LHCN-M2 (cell line): ENCODE results near the gene KCNJ5. TPM values are rescaled to one million over a fixed set of nuclear protein-coding genes. Genes with fewer than 3 reads are reported as not detected.

Experiments
- DNase-seq: peaks from one replicate; pipeline ENCODE4 v3.0.0-alpha.2; 2012; ENCODE audit warnings: low read depth
- total RNA-seq: library from RNA; depleted of rRNA; stranded (reverse); fragments of >200 nt; gene quantifications from 2 replicates; pipeline ENCODE4 v1.2.3, GENCODE V29; 2014

KCNJ5 gene
- total RNA-seq, 1 experiment from 2014 or later, result 0.29 TPM

GRCh38 chr11:128894685-128895084 is 3.5 kb downstream of the KCNJ5 start:
- DNase-seq, result no peak

- DNase-seq, result no peak
Observed at GRCh38 chr11:128895526-128895925, 4.4 kb downstream of the KCNJ5 start.

GRCh38 chr11:128896356-128896755 is 5.2 kb downstream of the KCNJ5 start:
- DNase-seq, result no peak

GRCh38 chr11:128897826-128898225 is 6.7 kb downstream of the KCNJ5 start:
- DNase-seq, result no peak

- no peak for DNase-seq
Observed at GRCh38 chr11:128898580-128899344, 7.6 kb downstream of the KCNJ5 start.

GRCh38 chr11:128900468-128900867 is 9.3 kb downstream of the KCNJ5 start:
- no peak for DNase-seq

- DNase-seq, result no peak
Observed at GRCh38 chr11:128901653-128902514, 10.7 kb downstream of the KCNJ5 start.

- DNase-seq, result peak; percentile 84
Observed at GRCh38 chr11:128902515-128903066, 11.4 kb downstream of the KCNJ5 start.

- peak; percentile 80 for DNase-seq
Observed at GRCh38 chr11:128903248-128904061, 12.3 kb downstream of the KCNJ5 start.

GRCh38 chr11:128904303-128904655 is 13.1 kb downstream of the KCNJ5 start:
- no peak for DNase-seq

GRCh38 chr11:128904656-128905344 is 13.6 kb downstream of the KCNJ5 start:
- DNase-seq, result peak; percentile 43

GRCh38 chr11:128905345-128906184 is 14.4 kb downstream of the KCNJ5 start:
- DNase-seq, result peak; percentile 70

GRCh38 chr11:128906185-128907050 is 15.3 kb downstream of the KCNJ5 start:
- DNase-seq, result no peak

GRCh38 chr11:128907585-128907984 is 16.4 kb downstream of the KCNJ5 start:
- DNase-seq, result no peak

- DNase-seq, result peak; percentile 86
Observed at GRCh38 chr11:128908391-128909246, 17.5 kb downstream of the KCNJ5 start.

- DNase-seq, result no peak
Observed at GRCh38 chr11:128909438-128910125, 18.4 kb downstream of the KCNJ5 start.

GRCh38 chr11:128910576-128910975 is 19.4 kb downstream of the KCNJ5 start:
- no peak for DNase-seq
